OCI-M2 (cell line): ENCODE data around the gene DNAJC4.

ENCODE experiments used
- DNase-seq: peaks from one replicate; lab custom pipeline; 2025; ENCODE audit not compliant: unreplicated experiment; lab: John Stamatoyannopoulos, UW

DNAJC4 gene

GRCh38 chr11:64258356-64258755 is 28.0 kb downstream of the DNAJC4 start:
- DNase-seq: no peak

GRCh38 chr11:64258946-64259532 is 28.7 kb downstream of the DNAJC4 start:
- no peak for DNase-seq

- no peak for DNase-seq
Observed at GRCh38 chr11:64259533-64260067, 29.3 kb downstream of the DNAJC4 start.

GRCh38 chr11:64260147-64260708 is 29.9 kb downstream of the DNAJC4 start:
- DNase-seq: no peak

- DNase-seq: no peak
Observed at GRCh38 chr11:64261556-64262080, 31.3 kb downstream of the DNAJC4 start.

GRCh38 chr11:64262271-64263002 is 32.1 kb downstream of the DNAJC4 start:
- no peak for DNase-seq

GRCh38 chr11:64263021-64263946 is 32.9 kb downstream of the DNAJC4 start:
- no peak for DNase-seq

- DNase-seq: no peak
Observed at GRCh38 chr11:64263947-64264317, 33.6 kb downstream of the DNAJC4 start.

GRCh38 chr11:64264371-64264852 is 34.1 kb downstream of the DNAJC4 start:
- no peak for DNase-seq

- DNase-seq: no peak
Observed at GRCh38 chr11:64265176-64266160, 35.1 kb downstream of the DNAJC4 start.

- DNase-seq: no peak
Observed at GRCh38 chr11:64266339-64266738, 36.0 kb downstream of the DNAJC4 start.

GRCh38 chr11:64267207-64267945 is 37.0 kb downstream of the DNAJC4 start:
- DNase-seq: no peak

- DNase-seq: no peak
Observed at GRCh38 chr11:64268025-64268892, 37.9 kb downstream of the DNAJC4 start.

- DNase-seq: no peak
Observed at GRCh38 chr11:64268893-64269539, 38.7 kb downstream of the DNAJC4 start.

GRCh38 chr11:64269540-64270220 is 39.3 kb downstream of the DNAJC4 start:
- peak; percentile 76 for DNase-seq

GRCh38 chr11:64275031-64275800 is 44.9 kb downstream of the DNAJC4 start:
- DNase-seq: no peak
